ENCODE results near the gene NME9.

GRCh38 chr3:138300647-138301046, 29.0 kb downstream of the NME9 start:
- TF ChIP-seq CTCF (IDR thresholded peaks at IDR 0.05) (no peak), POLR2AphosphoS5 (IDR thresholded peaks at IDR 0.05) (no peak), EP300 (IDR thresholded peaks at IDR 0.05) (no peak)

All from sigmoid colon (tissue), 4 donors.